ENCODE data around the gene HS3ST5.

HS3ST5 gene

GRCh38 chr6:114159727-114160126, 183.1 kb downstream of the HS3ST5 start:
- Mint-ChIP-seq H3K27me3 (ENCODE audit: low read depth) (no peaks in the 10 kb centered on the region), H3K4me1 (no peaks in the 10 kb centered on the region), H3K9me3 (no peaks in the 10 kb centered on the region), H3K4me3 (no peak overlapping the region), H3K27ac (no peak overlapping the region), H3K36me3 (ENCODE audit: low read depth) (no peaks in the 10 kb centered on the region)
- TF ChIP-seq CTCF (IDR thresholded peaks at IDR 0.05; ENCODE audit: unreplicated experiment in 3 of 3) = no peak

DNA sequence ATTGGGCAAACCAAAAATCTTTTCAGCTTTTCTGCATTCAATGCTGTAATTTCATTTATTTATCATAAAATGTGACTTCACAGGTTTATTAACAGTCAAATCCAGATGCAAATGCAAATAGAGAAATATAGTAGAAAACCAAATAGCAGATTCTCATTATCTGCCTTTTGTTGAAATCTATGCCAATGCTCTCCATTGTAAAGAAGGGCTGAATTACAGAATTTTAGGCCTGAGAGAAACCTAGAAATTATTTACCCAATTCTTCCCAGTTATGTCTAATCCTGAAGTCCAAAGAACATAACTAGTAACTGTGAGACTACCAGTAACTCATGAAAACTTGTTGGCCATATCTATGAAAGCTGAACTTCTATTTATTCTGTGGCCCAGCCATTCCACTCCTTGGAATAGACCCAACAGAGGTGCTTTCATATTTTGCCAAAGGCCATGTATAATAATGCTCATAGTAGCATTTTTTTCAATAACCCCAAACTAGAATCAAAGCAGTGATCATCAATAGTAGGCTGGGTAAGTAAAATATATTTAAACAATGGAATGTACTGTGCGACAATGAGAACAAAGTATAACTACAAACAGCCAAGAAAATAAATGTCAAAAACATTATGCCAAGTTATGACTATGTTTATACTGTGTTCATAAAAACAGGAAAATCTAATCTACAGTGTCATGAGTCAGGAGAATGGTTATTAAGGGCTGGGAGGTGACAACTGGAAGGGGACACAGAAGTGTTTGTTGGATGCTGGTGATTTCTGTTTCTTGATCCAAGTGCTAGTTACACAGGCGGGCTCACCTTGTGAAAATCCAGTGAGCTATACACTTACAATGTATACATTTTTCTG, 183.8 kb downstream of the HS3ST5 start:
- no peak for TF ChIP-seq CTCF (IDR thresholded peaks at IDR 0.05; ENCODE audit: unreplicated experiment in 3 of 3)
- Mint-ChIP-seq H3K4me1 (no peaks in the 10 kb centered on the region), H3K36me3 (ENCODE audit: low read depth) (no peaks in the 10 kb centered on the region), H3K27ac (peak overlapping the region in 1 of 3 experiments; percentile 85), H3K27me3 (ENCODE audit: low read depth) (no peaks in the 10 kb centered on the region), H3K4me3 (no peak overlapping the region), H3K9me3 (no peaks in the 10 kb centered on the region)

DNA sequence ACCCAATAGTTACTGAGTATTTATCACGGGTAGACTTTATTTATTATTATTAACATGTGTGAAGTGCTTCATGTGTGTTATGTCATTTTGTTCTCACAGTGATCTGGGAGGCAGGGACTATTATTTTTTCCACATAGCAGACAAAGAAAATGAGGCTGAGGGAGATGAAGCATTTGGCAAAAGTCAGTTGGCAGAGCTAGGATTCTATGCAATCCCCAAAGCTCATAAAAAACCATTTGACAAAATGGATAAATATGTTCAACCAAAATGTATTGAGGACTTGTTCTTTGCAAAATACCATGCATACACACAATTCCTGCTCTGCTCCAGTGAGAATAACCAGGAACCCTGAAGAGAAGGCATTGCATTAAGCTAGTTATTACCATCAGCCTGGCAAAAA, 184.4 kb downstream of the HS3ST5 start:
- H3K36me3 Mint-ChIP-seq (ENCODE audit: low read depth) = no peaks in the 10 kb centered on the region
- no peak overlapping the region for H3K4me3 Mint-ChIP-seq
- no peaks in the 10 kb centered on the region for H3K27me3 Mint-ChIP-seq (ENCODE audit: low read depth)
- H3K27ac Mint-ChIP-seq = no peak overlapping the region
- no peaks in the 10 kb centered on the region for H3K4me1 Mint-ChIP-seq
- no peak for TF ChIP-seq CTCF (IDR thresholded peaks at IDR 0.05; ENCODE audit: unreplicated experiment in 3 of 3)
- H3K9me3 Mint-ChIP-seq = no peaks in the 10 kb centered on the region

- H3K27ac Mint-ChIP-seq = no peak overlapping the region
- no peaks in the 10 kb centered on the region for H3K9me3 Mint-ChIP-seq
- no peak for TF ChIP-seq CTCF (IDR thresholded peaks at IDR 0.05; ENCODE audit: unreplicated experiment in 3 of 3)
- H3K4me3 Mint-ChIP-seq = no peak overlapping the region
- no peaks in the 10 kb centered on the region for H3K4me1 Mint-ChIP-seq
- H3K27me3 Mint-ChIP-seq (ENCODE audit: low read depth) = no peaks in the 10 kb centered on the region
- no peaks in the 10 kb centered on the region for H3K36me3 Mint-ChIP-seq (ENCODE audit: low read depth)
These were observed 185.0 kb downstream of the HS3ST5 start for GRCh38 chr6:114157848-114158247.

DNA sequence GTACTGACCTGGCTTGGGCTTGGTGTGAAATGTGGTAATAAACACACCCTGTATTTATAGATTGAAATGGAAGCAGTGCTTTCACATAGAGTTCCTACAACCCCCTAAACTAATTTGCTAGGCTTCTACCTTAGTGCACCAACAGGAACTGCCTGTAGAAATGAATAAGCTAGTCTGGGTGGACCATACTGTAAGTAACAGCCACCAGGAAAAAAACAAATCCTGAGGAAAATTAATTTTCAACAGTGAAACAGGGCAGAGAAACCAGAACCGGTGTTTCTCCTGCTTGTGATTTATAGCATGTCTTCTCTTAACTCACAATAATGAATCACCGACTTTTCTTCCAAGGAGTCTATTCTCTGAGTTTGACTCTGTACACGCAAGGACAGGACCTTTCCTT, 187.1 kb downstream of the HS3ST5 start:
- no peak overlapping the region for H3K4me3 Mint-ChIP-seq
- no peaks in the 10 kb centered on the region for H3K9me3 Mint-ChIP-seq
- H3K27ac Mint-ChIP-seq = no peak overlapping the region
- no peaks in the 10 kb centered on the region for H3K36me3 Mint-ChIP-seq (ENCODE audit: low read depth)
- no peaks in the 10 kb centered on the region for H3K4me1 Mint-ChIP-seq
- H3K27me3 Mint-ChIP-seq (ENCODE audit: low read depth) = no peaks in the 10 kb centered on the region
- TF ChIP-seq CTCF (IDR thresholded peaks at IDR 0.05; ENCODE audit: unreplicated experiment in 3 of 3) = no peak

GRCh38 chr6:114154812-114155211, 188.0 kb downstream of the HS3ST5 start:
- Mint-ChIP-seq H3K9me3 (no peaks in the 10 kb centered on the region), H3K36me3 (ENCODE audit: low read depth) (no peaks in the 10 kb centered on the region), H3K27me3 (ENCODE audit: low read depth) (no peaks in the 10 kb centered on the region), H3K4me3 (no peak overlapping the region), H3K4me1 (no peaks in the 10 kb centered on the region), H3K27ac (no peak overlapping the region)
- no peak for TF ChIP-seq CTCF (IDR thresholded peaks at IDR 0.05; ENCODE audit: unreplicated experiment in 3 of 3)

All from nephron (organoid).